Kidney (tissue), 14 donors: ENCODE measurements around the gene KIF4A. TPM values are rescaled to one million over a fixed set of nuclear protein-coding genes. Genes with fewer than 3 reads are reported as not detected.

Experiments used
- DNase-seq, 5 donors: peaks; one replicate each; pipeline ENCODE4 v3.0.0-alpha.2; 2013 to 2020
- FAIRE-seq: peaks from 2 replicates; lab custom pipeline; 2012; peaks lifted over from hg19 to GRCh38; lab: Jason Lieb, UNC
- H3K27ac ChIP-seq, 2 donors: one replicate each; pipeline ENCODE4 v1.7.0; 2013; ENCODE audit warnings: low read depth in 2 of 2, low read length in 2 of 2, inconsistent platforms in 1 of 2
- H3K27me3 ChIP-seq: one replicate; pipeline ENCODE4 v1.7.1; 2013; ENCODE audit warnings: low read length, inconsistent platforms; ENCODE audit not compliant: control insufficient read depth, insufficient read depth
- H3K36me3 ChIP-seq, 3 donors: one replicate each; pipeline versions ENCODE4 v1.7.0 to v1.7.1; 2013; ENCODE audit warnings: low read length in 3 of 3, control low read depth in 1 of 3, inconsistent platforms in 1 of 3; ENCODE audit not compliant: insufficient read depth in 3 of 3, control insufficient read depth in 2 of 3
- H3K4me1 ChIP-seq, 3 donors: one replicate each; pipeline versions ENCODE4 v1.7.0 to v1.7.1; 2013; ENCODE audit warnings: low read length in 3 of 3, inconsistent platforms in 1 of 3, low read depth in 1 of 3; ENCODE audit not compliant: control insufficient read depth in 2 of 3, insufficient read depth in 2 of 3
- H3K4me3 ChIP-seq, 3 donors: one replicate each; pipeline versions ENCODE4 v1.7.0 to v1.8.1; 2013; ENCODE audit warnings: low read length in 3 of 3, control low read depth in 1 of 3, inconsistent platforms in 1 of 3
- H3K9ac ChIP-seq, 3 donors: one replicate each; pipeline versions ENCODE4 v1.7.0 to v1.7.1; 2013; ENCODE audit warnings: low read length in 3 of 3, control low read depth in 1 of 3, inconsistent platforms in 1 of 3
- H3K9me3 ChIP-seq, 3 donors: one replicate each; pipeline versions ENCODE4 v1.7.0 to v1.7.1; 2013; ENCODE audit warnings: low read length in 3 of 3, control low read depth in 1 of 3, inconsistent platforms in 1 of 3; ENCODE audit not compliant: control insufficient read depth in 2 of 3, insufficient read depth in 1 of 3
- intact Hi-C: fragments of 100-400 bp; cut with DNase I; formaldehyde crosslinking; loops from one replicate; pipeline ENCODE4 v1.11.1; 2022
- polyA plus RNA-seq: library from polyadenylated mRNA; stranded (reverse); fragments of 350-450 nt; fragmentation: Illumina TruSeq; extraction: RNeasy Lipid Tissue Mini Kit (QIAGEN cat#74804); gene quantifications from one replicate; pipeline ENCODE4 v1.2.3, GENCODE V29; 2014; ENCODE audit warnings: low read depth, low replicate concordance; ENCODE audit not compliant: insufficient read depth
- total RNA-seq: library from RNA; stranded (reverse); fragmentation: NEBNext Ultra II Directional; extraction: Animal tissue kit (Norgen Biotek cat#: 25700); gene quantifications from one replicate; pipeline ENCODE4 v1.2.1, GENCODE V29; 2021
- TF ChIP-seq, protein P1 (sequence below): IDR thresholded peaks from 3 replicates; pipeline ENCODE4 v1.5.1; 2012; ENCODE audit warnings: mild to moderate bottlenecking, moderate library complexity, borderline replicate concordance; ENCODE audit not compliant: insufficient read depth; ENCODE audit errors: extremely low read depth
- donor health status: control.
- donor health status: control.
- donor health status: control.
- donor health status: control.
- donor health status: control.
- donor health status: DM: yes; HTN: yes; CAD: no.
- donor health status: Normal renal cell carcinoma (clear cell type).

The KIF4A gene
- total and polyA plus RNA-seq, 2 donors from 2014 or later: 0.13 to 0.35 TPM

DNA sequence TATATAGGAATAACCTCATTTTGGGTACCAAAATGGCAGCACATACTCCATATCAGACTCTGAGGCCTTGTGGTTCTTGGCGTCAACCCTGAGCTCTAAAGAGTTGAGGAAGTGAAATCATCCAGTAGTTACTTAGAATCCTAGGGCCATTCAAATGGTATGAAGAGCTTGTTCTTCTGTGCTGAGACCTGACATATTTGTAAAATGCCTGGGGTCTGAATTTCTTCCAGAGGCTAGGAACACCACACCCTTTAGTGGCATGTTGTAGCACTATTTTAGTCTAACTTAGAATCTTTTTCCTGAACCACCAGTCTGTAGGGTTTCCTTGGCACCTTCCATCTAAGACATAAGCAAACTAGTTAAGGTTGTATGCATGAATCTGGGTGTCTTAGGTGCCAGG lies 115.1 kb downstream of the KIF4A start:
- Histone ChIP-seq H3K27me3 (no peaks in the 10 kb centered on the region), H3K9ac (no peak overlapping the region), H3K36me3 (no peaks in the 10 kb centered on the region), H3K9me3 (no peaks in the 10 kb centered on the region), H3K4me3 (no peak overlapping the region), H3K4me1 (no peaks in the 10 kb centered on the region), H3K27ac (no peak overlapping the region)
- intact Hi-C loops: no loop called here
- DNase-seq (no peak), FAIRE-seq (no peak)
- TF ChIP-seq, protein P1, sequence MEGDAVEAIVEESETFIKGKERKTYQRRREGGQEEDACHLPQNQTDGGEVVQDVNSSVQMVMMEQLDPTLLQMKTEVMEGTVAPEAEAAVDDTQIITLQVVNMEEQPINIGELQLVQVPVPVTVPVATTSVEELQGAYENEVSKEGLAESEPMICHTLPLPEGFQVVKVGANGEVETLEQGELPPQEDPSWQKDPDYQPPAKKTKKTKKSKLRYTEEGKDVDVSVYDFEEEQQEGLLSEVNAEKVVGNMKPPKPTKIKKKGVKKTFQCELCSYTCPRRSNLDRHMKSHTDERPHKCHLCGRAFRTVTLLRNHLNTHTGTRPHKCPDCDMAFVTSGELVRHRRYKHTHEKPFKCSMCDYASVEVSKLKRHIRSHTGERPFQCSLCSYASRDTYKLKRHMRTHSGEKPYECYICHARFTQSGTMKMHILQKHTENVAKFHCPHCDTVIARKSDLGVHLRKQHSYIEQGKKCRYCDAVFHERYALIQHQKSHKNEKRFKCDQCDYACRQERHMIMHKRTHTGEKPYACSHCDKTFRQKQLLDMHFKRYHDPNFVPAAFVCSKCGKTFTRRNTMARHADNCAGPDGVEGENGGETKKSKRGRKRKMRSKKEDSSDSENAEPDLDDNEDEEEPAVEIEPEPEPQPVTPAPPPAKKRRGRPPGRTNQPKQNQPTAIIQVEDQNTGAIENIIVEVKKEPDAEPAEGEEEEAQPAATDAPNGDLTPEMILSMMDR: no peak

DNA sequence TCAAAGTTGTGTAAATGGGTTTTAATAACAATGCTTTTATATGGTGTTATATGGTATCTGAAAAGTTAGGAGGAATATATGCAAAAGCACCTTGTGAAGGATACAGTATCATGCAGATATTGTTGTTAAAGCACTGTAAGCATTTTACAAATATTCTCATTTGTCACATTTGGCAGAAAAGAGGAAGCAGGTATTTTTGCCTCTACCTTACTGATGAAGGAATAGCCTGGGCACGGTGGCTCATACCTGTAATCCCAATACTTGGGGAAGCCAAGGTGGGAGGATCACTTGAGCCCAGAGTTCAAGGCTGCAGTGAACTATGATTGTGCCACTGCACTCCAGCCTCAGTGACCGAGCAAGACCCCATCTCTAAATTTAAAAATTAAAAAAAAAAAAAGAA lies 121.0 kb downstream of the KIF4A start:
- intact Hi-C loops: no loop called here
- Histone ChIP-seq H3K9ac (no peak overlapping the region), H3K4me3 (no peak overlapping the region), H3K36me3 (no peaks in the 10 kb centered on the region), H3K27me3 (no peaks in the 10 kb centered on the region), H3K9me3 (no peaks in the 10 kb centered on the region), H3K27ac (no peak overlapping the region), H3K4me1 (no peaks in the 10 kb centered on the region)
- no peak for DNase-seq
- TF ChIP-seq, protein P1: no peak
- no peak for FAIRE-seq

DNA sequence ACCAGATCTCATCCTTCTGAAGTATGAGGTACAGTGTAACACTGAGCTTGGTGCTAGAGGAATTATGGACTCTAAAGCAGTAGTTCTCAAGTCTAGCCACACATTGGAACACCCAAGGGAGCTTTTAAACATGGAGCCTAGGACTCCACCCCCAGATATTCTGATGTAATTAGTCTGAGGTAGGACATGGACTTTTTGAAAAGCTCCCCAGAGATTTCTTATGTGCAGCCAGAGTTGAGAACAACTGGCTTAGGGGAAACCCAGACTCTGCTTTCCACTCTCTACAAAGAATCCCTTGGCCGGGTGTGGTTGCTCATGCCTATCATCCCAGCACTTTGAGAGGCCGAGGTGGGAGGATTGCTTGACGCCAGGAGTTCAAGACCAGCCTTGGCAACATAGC lies 121.6 kb downstream of the KIF4A start:
- Histone ChIP-seq H3K9me3 (no peaks in the 10 kb centered on the region), H3K4me1 (no peaks in the 10 kb centered on the region), H3K27me3 (no peaks in the 10 kb centered on the region), H3K9ac (no peak overlapping the region), H3K4me3 (no peak overlapping the region), H3K27ac (no peak overlapping the region), H3K36me3 (no peaks in the 10 kb centered on the region)
- no peak for FAIRE-seq
- DNase-seq: no peak
- intact Hi-C loops: no loop called here
- TF ChIP-seq, protein P1: no peak

DNA sequence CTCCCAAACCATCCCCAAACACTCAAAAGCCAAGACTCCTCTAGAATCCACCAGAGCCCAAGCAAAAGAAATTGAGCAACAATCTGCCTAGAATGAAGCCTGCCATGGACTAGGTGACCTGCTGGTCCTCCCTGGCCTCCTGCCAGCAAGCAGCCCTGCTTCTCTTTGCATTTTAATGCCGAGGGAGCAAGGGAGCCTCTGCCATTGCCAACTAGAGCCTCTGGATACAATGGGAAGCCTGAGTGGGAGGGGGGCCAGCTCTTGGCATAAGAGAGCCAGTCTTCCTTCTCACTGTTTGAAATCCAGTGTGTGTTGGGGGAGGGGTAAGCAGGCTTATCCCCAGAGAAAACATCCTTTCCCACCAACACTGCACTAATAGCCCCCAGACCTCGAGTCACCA lies 131.7 kb downstream of the KIF4A start:
- no peak overlapping the region for H3K27ac ChIP-seq
- no peaks in the 10 kb centered on the region for H3K4me1 ChIP-seq
- TF ChIP-seq, protein P1: no peak
- H3K27me3 ChIP-seq: peaks cover 2% of the 10 kb centered on the region
- DNase-seq (no peak), FAIRE-seq (no peak)
- no peak overlapping the region for H3K9ac ChIP-seq
- no peak overlapping the region for H3K4me3 ChIP-seq
- no peaks in the 10 kb centered on the region for H3K9me3 ChIP-seq
- H3K36me3 ChIP-seq: no peaks in the 10 kb centered on the region
- intact Hi-C loops: no loop called here
